ENCODE data around the gene PHF21A. TPM values are rescaled to one million over a fixed set of nuclear protein-coding genes. Genes with fewer than 3 reads are reported as not detected.

Gene PHF21A
- total RNA-seq, 4 donors from 2014 or later, result 16.1 to 73.0 (median 22.1) TPM

DNA sequence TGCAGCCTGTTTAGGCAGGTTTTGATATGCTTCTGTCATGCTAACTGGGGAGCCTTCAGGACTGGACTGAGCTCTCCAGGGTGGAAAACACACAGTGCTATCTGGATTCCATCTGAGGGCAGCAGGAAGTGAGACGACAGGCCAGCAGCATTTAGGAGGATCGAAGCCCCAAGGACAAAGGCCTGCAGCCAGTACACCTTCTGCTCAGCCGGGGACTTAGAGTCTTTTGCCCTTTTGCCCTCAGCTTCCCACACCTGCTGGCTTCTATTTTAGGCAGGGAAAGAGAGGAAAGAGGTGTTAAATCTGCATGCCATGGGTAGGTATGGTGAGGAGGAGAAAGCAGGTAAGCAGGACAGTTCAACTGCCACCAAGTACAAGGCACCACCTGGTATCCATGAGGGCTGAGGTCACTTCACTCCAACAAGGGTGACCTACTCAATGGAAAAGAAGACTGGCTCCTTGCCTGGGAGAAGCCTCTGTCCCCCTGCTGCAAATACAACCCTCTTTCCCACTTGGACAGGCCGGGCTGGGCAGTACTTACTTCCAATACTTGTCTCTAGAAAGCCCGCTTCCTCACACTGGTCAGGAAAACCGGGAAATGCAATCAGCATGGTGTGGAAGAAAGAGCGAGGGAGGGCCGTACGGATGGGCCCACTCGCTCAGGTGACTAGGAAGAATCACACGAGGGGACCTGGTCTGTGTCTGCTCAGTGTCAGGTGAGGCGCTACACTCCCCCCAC lies 186.5 kb downstream of the PHF21A start:
- no peak for DNase-seq (ENCODE audit: low spot score)
- ATAC-seq (ENCODE audit: low FRiP score), result no peak
- TF ChIP-seq, protein P1, sequence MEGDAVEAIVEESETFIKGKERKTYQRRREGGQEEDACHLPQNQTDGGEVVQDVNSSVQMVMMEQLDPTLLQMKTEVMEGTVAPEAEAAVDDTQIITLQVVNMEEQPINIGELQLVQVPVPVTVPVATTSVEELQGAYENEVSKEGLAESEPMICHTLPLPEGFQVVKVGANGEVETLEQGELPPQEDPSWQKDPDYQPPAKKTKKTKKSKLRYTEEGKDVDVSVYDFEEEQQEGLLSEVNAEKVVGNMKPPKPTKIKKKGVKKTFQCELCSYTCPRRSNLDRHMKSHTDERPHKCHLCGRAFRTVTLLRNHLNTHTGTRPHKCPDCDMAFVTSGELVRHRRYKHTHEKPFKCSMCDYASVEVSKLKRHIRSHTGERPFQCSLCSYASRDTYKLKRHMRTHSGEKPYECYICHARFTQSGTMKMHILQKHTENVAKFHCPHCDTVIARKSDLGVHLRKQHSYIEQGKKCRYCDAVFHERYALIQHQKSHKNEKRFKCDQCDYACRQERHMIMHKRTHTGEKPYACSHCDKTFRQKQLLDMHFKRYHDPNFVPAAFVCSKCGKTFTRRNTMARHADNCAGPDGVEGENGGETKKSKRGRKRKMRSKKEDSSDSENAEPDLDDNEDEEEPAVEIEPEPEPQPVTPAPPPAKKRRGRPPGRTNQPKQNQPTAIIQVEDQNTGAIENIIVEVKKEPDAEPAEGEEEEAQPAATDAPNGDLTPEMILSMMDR (IDR thresholded peaks at IDR 0.05), result no peak

DNA sequence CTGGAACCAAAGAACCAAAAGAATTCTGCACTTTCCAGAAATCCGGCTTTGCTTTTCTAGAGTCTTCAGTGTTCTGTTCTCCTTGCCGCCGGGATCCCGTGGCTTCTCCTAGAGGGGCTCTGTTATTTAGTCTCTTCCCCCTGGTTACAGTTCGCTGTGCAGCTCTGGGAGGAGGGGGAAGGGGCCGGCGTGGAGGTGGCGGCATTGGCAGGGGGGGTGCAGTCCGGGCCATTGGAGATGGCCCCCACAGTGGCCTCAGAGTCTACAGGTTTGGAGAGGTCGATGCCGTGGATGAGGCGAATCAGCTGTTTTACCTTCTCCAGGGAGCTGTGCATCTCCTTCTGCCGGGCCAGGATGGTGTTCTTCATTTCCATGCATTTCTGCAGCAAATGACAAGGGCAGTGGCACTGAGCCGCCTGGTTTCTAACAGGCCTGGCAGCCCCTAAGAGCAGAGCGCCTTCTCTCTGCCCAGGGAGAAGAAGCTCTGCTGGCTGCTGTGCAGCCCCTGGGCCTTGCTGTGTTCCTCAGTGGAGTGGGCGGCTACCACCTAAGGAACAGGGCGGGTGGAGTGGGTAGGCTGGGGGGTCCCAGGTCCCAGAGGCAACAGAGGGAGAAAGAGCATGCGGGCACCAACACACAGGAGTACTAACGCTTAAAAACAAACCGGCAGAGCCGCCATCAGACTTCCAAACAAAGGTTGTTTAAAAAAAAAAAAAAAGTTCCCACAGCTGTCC lies 187.2 kb downstream of the PHF21A start:
- TF ChIP-seq, protein P1 (IDR thresholded peaks at IDR 0.05), result no peak
- ATAC-seq (ENCODE audit: low FRiP score), result no peak
- DNase-seq (ENCODE audit: low spot score), result no peak

DNA sequence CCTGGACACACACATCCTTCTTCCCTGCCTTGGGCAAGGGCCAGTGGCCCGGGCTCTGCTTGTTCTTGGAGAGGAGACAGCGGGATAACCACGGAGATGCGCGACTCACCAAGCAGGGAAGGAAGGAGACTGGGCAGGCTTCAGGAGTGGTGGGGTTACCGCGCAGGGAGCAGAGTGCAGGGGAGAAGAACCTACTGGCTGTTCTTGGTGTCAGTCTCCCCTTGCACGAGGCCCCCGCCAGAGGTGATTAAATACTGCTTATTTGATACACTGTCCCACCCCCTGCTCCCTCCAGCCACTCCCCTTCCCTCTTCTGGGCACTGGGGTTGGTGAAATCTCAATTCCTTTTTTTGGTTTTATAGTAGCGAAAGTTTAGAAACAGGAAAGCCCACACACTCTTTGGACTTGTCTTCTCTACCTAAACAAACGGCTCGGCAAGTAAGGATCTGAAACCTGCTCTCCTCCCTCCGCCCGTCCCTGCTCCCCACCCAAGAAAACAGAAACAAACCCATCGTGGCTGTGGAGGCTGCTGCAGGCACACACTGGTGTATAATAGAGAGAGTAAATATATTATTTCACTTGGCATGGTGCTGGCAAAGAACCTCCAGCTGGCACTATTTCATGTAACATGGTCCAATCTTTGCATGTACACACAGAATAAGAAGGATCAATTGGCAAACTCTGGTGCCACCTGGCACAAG lies 188.0 kb downstream of the PHF21A start:
- TF ChIP-seq, protein P1 (IDR thresholded peaks at IDR 0.05), result no peak
- DNase-seq (ENCODE audit: low spot score) (no peak), ATAC-seq (ENCODE audit: low FRiP score) (no peak)

DNA sequence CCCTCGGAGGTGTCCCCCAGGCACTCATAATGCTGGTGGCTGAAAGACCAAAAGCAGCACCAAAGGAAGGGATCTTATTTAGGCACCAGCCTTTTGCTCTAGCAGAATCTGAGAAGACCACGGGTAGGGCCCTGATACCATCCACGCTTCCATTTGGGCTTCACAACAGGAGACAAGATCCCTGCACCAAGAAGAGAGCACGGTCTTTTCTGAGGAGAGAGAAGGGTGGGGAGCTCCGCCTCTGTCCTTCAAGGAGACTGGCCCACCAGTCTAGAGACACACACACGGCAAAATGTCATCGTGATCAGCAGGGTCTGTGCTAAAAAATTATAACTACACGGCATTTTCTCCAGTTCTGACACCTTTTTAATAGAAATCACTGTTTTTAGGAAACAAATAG lies 189.0 kb downstream of the PHF21A start:
- no peak for DNase-seq (ENCODE audit: low spot score)
- TF ChIP-seq, protein P1 (IDR thresholded peaks at IDR 0.05), result no peak
- no peak for ATAC-seq (ENCODE audit: low FRiP score)

DNA sequence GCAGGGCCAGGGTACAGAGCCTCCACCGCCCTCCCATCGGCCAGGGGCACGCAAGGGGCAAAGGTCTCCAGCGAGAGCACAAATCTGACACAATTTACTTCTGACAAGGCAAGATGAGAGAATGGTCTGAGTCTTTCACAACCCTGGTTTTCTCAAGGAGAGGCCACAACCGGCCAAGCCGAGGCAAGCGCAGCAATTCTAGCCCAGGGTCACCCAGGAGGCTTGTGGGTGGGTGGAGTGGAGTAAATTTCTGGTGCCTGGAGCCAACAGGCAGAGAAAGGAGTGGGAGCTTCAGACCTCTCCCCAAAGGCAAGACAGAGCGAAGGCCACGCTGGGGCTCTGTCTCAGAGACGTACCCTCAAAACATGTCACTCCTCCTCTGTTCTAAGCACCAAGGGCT lies 189.5 kb downstream of the PHF21A start:
- no peak for DNase-seq (ENCODE audit: low spot score)
- TF ChIP-seq, protein P1 (IDR thresholded peaks at IDR 0.05), result no peak
- no peak for ATAC-seq (ENCODE audit: low FRiP score)

DNA sequence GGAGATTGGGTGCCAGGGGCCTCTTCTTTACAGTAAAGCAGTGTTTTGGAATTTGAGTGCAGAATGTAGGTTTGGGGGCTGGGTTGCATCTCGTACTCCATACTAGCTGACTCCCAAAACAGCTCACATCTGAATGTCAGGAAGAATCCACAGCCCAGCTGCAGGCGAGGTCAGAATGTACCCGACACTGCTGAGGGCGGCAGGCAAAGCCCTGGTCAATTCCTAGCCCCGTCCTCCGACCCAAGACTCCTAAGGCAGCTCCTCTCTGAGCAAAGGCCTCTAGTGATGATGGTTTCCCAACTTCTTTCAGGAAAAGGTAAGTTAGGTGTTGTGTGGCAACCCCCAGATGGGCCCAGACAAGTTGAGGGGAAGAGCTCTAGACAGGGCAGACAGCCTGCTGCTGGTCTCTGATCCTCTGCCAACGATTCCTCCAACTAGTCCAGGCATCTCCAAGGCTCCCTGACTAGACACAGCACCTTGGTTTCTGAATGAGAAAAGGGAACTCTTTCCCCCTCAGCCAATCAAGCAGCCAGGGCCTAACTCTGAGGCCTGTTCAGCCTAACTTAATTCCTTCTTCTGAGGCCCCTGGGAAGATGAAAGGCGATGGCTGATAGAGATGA lies 190.2 kb downstream of the PHF21A start:
- ATAC-seq (ENCODE audit: low FRiP score) (no peak), DNase-seq (ENCODE audit: low spot score) (no peak)
- TF ChIP-seq, protein P1 (IDR thresholded peaks at IDR 0.05), result no peak
